ENCODE results near the gene CDCA5.

CDCA5 gene

DNA sequence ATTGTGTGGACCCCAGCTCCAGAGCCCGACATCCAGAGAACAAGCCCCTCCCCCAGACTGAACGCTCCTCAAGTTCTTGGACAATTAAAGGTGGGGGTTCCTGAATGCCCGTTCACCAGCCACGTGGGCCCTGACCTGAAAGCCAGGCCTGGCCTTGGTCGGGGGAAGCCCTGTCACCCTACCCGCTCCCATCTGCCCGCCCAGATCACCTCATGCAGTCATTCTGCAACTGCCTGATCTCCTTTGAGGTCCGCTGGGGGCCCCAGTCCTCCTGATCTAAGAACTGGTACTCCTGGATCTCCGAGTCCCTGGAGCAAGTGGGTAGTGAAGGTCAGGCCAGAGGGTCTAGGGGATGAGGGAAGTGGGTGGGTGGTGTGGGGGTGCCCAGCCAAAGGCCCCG is 16.4 kb downstream of the CDCA5 start:
- DNase-seq: no peak

- DNase-seq: no peak
Observed at GRCh38 chr11:65066805-65067291, 17.0 kb downstream of the CDCA5 start.

DNA sequence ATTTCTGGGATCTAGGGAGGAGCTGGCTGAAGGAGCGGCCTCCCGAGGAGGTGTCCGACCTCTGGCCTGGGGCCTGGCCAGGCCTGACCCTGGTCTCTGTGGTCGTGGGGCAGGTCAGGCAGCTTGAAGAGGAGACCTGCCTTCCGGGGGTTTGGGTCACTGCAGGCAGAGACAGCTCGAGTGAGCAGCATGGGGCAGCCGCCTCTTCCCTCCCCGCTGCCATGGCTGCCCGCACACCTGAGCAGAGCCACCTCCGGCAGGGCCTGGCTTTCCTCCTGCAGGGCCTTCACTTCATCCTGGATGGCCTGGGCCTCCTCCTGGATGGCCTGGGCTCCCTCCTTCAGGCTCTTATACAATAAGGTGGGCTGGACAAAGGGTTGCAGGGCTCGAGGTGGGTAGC is 17.5 kb downstream of the CDCA5 start:
- DNase-seq: no peak

- DNase-seq: no peak
Observed at GRCh38 chr11:65065851-65066250, 18.0 kb downstream of the CDCA5 start.

DNA sequence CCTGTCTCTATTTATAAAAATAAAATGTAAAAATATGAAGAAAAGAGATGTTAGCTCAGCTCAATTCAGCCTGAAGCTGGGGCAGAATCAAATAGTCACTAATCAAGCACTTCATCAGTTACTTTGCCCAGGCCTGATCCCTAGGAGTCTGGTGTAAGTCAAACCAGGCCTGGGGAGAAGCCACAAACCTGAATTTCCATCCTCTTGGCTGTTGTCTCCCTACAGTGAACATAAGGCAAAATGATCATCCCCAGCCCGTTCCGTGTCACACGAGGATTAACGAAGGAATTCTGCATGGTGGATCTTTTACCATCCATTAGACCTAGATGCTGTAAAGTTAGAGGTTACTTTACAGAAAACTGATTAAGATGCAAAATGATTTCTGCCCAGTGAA is 19.0 kb downstream of the CDCA5 start:
- DNase-seq: no peak

DNA sequence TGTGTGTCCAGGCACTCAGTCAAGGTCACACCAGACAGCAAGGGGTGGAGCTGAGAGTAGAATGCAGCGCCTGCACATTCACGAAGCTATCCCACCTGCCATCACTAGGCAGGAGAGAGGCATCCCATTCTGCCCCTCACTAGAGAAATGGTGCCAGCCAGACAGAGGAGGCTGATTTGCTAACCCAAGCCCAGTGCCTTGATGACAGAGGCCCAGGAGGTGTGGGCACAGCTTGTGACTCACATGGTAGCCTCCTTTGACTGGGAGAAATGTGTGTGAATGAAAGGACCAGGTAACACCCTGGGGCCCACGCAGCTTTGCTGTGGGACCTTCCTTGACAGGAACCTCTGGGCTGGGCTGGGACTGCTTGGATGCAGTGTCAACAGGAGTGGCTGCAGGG is 20.3 kb downstream of the CDCA5 start:
- no peak for DNase-seq

- no peak for DNase-seq
Observed at GRCh38 chr11:65060913-65061408, 22.9 kb downstream of the CDCA5 start.

DNA sequence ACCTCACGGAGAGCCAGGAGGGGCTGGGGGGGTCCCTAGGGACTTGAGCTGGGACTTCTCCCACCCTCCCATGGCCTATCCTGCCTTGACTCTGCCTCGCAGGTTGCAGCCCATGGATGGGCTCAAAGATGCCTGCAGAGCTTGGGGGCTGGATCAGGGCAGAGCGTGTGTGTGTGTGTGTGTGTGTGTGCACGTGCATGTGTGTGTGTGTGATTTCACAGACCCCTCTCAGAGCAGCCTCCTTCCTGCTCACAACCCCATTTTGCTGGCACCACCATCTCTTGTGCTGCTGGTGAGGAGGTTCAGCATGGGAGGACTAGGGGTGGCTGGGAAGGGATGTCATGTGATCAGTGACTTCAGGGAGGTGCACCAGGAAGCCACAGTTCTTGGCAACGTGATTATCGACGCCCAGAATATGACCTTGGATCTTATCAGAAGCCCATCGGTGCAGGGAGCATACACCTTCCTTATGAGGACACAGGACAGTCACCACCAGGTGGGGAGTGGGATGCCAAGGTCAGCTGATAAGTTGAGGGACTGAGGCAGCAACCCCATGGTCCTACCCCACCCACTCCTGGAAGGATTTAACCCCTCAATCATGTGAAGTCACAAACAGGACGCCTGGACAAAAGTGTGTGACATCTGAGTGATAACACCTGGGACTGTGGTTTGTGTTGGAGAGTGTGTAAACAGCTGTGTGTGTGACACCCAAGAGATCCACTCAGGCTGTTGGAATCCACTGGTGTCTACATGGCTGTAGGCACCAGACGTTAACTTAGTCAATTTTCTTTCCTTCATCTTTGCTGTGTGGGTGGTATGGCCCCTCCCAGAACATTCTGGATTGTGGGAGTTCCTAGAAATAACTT is 23.6 kb downstream of the CDCA5 start:
- DNase-seq: no peak

- DNase-seq: no peak
Observed at GRCh38 chr11:65059523-65059922, 24.3 kb downstream of the CDCA5 start.

- no peak for DNase-seq
Observed at GRCh38 chr11:65058419-65059054, 25.3 kb downstream of the CDCA5 start, which contains the start of gene NAALADL1. Gene NAALADL1 (minus strand): TSS chr11:65058553. CDS start chr11:65058521, 32 bp downstream.

GRCh38 chr11:65058012-65058411 is 25.8 kb downstream of the CDCA5 start:
- DNase-seq: no peak

- no peak for DNase-seq
Observed at GRCh38 chr11:65057526-65057925, 26.3 kb downstream of the CDCA5 start.

DNA sequence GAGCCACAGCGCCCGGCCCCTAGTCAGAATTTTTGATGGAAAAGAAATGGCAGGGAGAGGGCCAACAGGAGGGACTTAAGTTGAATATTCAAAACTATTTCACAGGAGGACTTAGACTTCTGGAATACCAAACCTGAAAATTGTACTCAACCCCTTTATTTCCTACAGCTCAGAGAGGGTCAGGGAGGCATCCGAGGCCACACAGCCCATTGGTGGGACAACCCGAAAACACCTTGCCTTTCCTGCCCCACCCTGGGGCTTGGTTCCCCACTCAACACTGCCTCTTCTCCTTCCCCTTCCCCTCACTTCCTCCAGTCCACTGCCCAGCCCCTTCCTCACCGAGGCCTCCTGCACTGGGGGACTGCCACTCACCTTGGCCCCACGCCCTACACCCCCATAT is 26.8 kb downstream of the CDCA5 start:
- no peak for DNase-seq

DNA sequence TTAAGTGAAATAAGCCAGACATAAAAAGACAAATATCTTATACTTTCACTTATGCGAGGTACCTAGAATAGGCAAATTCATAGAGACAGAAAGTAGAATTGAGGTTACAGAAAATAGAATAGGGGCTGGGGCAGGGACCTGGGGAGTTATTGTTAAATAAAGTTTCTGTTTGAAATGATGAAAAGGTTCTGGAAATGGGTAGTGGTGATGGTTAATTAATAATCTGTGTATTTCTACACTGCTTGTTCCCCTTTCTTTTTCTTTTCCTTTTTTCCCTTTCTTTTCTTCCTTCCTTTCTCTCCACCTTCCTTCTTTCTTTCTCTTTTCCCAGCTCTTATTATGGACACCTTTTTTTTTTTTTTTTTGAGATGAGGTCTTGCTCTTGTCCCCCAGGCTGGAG is 28.3 kb downstream of the CDCA5 start:
- no peak for DNase-seq

GRCh38 chr11:65053827-65054508 is 29.9 kb downstream of the CDCA5 start:
- DNase-seq: peak; percentile 26

DNA sequence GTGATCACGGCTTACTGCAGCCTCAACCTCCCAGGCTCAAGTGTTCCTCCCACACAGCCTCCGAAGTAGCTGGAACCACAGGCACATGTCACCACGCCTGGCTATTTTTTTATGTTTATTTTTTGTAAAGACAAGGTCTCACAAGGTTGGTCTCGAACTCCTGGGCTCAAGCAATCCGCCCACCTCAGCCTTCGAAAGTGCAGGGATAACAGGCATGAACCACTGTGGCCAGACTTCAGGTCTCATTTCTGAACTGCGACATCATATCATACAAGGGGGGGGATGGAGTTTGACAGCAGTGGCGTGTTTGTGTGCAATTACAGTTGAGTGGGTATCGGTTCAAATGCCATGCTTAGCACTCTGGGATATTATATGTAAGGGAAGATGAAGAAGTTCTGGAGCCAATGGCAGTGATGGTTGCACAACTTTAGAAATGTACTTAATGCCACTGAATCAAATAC is 32.4 kb downstream of the CDCA5 start:
- no peak for DNase-seq

DNA sequence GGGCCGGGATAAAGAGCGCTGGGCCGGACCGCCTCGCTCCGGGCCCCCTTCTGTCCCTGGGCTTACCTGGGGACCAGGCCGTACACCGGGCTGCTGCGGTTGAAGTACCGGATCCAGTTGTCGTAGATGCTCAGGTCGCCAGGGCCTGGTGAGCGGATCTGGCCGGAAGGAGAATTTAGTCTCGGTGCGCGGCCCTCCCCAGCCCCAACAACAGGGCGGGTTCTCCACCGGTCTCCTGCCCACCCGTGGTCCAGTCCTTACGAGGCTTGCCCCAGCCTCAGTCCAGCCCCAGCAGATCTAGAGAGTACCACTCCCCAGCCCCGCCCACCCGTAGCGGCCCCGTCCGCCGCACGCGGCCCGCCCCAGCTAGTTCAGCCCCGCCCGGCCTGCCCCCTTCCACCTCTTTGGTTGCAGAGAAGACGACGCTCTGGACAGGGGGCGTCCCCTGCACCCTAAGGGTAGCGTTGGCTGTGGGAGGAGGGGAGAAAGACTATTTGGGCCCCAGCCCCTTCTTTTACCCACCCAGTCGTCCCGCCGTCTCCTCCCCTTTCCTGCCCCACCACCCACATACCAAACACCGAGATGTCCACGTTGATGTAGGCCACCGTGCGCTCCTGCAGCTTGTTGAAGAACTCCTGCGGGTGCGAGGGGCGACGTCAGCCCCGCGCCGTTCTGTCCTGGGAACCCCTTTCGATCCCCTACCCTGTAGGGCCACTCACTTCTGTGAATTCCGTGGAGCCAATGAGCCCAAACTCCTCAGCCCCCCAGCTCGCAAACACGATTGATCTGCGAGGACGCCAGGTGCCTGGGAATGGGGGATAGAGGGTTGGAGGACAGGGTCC is 36.0 kb downstream of the CDCA5 start:
- no peak for DNase-seq

GRCh38 chr11:65045728-65046127 is 38.1 kb downstream of the CDCA5 start:
- no peak for DNase-seq

GRCh38 chr11:65045061-65045460 is 38.8 kb downstream of the CDCA5 start:
- DNase-seq: no peak

DNA sequence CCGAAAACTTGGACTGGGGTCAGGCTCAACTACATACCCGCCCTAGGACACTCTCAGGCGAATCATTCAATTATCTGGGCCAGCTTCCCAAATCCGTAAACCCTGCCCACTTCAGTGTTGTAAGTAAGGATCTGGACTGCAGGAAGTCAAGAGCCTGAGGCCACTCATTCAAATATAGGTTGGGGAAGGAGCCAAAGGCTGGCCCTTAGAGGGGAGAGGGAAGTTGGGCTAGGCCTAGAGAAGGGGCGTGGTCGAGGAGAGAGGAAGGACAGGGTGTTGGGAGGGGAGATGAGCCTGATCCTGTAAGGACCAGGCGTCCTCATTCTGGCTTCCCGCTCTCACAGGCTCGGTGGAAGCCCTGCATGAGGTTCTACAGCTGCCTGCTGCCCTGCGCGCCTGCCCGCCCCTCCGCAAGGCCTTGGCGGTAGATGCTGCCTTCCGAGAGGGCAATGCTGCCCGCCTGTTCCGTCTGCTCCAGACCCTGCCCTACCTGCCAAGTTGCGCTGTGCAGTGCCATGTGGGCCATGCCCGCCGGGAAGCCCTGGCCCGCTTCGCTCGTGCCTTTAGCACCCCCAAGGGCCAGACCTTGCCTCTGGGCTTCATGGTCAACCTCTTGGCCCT is 39.8 kb downstream of the CDCA5 start:
- DNase-seq: peak; percentile 45

GRCh38 chr11:65042891-65043290 is 40.9 kb downstream of the CDCA5 start:
- DNase-seq: no peak
